ENCODE results near the gene BRWD1.

- TF ChIP-seq CTCF (IDR thresholded peaks at IDR 0.05; ENCODE audit: low read length) (no peak), EZH2 (IDR thresholded peaks at IDR 0.05; ENCODE audit: borderline replicate concordance, low read length) (no peak)
Observed at GRCh38 chr21:39346671-39347331, 33.4 kb upstream of the BRWD1 start.

Data from OCI-LY1 (cell line).